22Rv1 (cell line): ENCODE measurements around the gene PPP2R1B.

Source experiments
- CTCF ChIP-seq: fragments of 450-650 bp; IDR thresholded peaks from 2 replicates; pipeline ENCODE4 v1.5.1; 2017; ENCODE audit warnings: mild to moderate bottlenecking
- ZFX ChIP-seq: fragments of 450-650 bp; IDR thresholded peaks from 2 replicates; pipeline ENCODE4 v1.6.1; 2017; ENCODE audit warnings: antibody characterized with exemption, borderline replicate concordance

- TF ChIP-seq CTCF (no peak), ZFX (no peak)
Observed at GRCh38 chr11:111730871-111731591, 35.2 kb downstream of the PPP2R1B start.
